GM19455 (cell line): ENCODE results near the gene LIMD2.
"Not testable (repeated sequence)": the region's sequence is repeated elsewhere in the genome, so short reads cannot be mapped to it uniquely, and the experiment has no call there.

Experiments
- ATAC-seq: cut with Tn5 transposase; IDR thresholded peaks from one replicate; pipeline ENCODE4 v1.9.1; 2021; ENCODE audit not compliant: unreplicated experiment

Gene LIMD2

GRCh38 chr17:63699638-63700527, at the start of gene LIMD2:
TSS of gene LIMD2 (minus strand) at chr17:63700125. CDS start at chr17:63699298, 827 bp downstream.
- ATAC-seq: peak; percentile 12

GRCh38 chr17:63741408-63742173, 41.7 kb upstream of the LIMD2 start, which contains the start of gene STRADA:
TSS of gene STRADA (minus strand) at chr17:63741799. CDS start at chr17:63728369, 13,430 bp downstream.
- ATAC-seq: peak; percentile 82

GRCh38 chr17:63741143-63741407, 41.1 kb upstream of the LIMD2 start:
- peak; percentile 36 for ATAC-seq

- no peak for ATAC-seq
These were observed 40.7 kb upstream of the LIMD2 start for GRCh38 chr17:63740464-63741142.

GRCh38 chr17:63735691-63736090, 35.8 kb upstream of the LIMD2 start:
- no peak for ATAC-seq

GRCh38 chr17:63722403-63722802, 22.5 kb upstream of the LIMD2 start:
- ATAC-seq: no peak

GRCh38 chr17:63720194-63720593, 20.3 kb upstream of the LIMD2 start:
- not testable (repeated sequence) for ATAC-seq

GRCh38 chr17:63718988-63719387, 19.1 kb upstream of the LIMD2 start:
- ATAC-seq: no peak

GRCh38 chr17:63716426-63716825, 16.5 kb upstream of the LIMD2 start:
- no peak for ATAC-seq

- ATAC-seq: no peak
These were observed 14.8 kb upstream of the LIMD2 start for GRCh38 chr17:63714550-63715277.

- ATAC-seq: no peak
These were observed 9.2 kb upstream of the LIMD2 start for GRCh38 chr17:63709110-63709509.

GRCh38 chr17:63707151-63707550, 7.2 kb upstream of the LIMD2 start:
- ATAC-seq: no peak

GRCh38 chr17:63706336-63707082, 6.6 kb upstream of the LIMD2 start:
- ATAC-seq: no peak

GRCh38 chr17:63705657-63706056, 5.7 kb upstream of the LIMD2 start:
- no peak for ATAC-seq

GRCh38 chr17:63704836-63705235, 4.9 kb upstream of the LIMD2 start:
- ATAC-seq: no peak

- ATAC-seq: no peak
These were observed 4.3 kb upstream of the LIMD2 start for GRCh38 chr17:63704259-63704576.

- no peak for ATAC-seq
These were observed 3.8 kb upstream of the LIMD2 start for GRCh38 chr17:63703556-63704258.

GRCh38 chr17:63703029-63703428, 3.1 kb upstream of the LIMD2 start:
- no peak for ATAC-seq

GRCh38 chr17:63702721-63703015, 2.7 kb upstream of the LIMD2 start:
- ATAC-seq: no peak
